HG03521 (cell line): Measurements from ENCODE around the gene LAMC1.

ENCODE experiments used
- ATAC-seq: cut with Tn5 transposase; IDR thresholded peaks from one replicate; pipeline ENCODE4 v1.9.1; 2021; ENCODE audit warnings: mild to moderate bottlenecking, moderate library complexity; ENCODE audit not compliant: unreplicated experiment

The LAMC1 gene

GRCh38 chr1:183180634-183181056, 157.4 kb downstream of the LAMC1 start:
- ATAC-seq: no peak

GRCh38 chr1:183185941-183186490, 162.8 kb downstream of the LAMC1 start, which contains the start of gene LAMC2:
Gene LAMC2, plus strand, starts transcription at chr1:183186264. Its CDS starts 89 bp downstream, at chr1:183186353.
- no peak for ATAC-seq

GRCh38 chr1:183186841-183187240, 163.6 kb downstream of the LAMC1 start:
- no peak for ATAC-seq

- no peak for ATAC-seq
Measured at GRCh38 chr1:183188240-183188639, 165.0 kb downstream of the LAMC1 start.

- no peak for ATAC-seq
Measured at GRCh38 chr1:183191833-183192232, 168.6 kb downstream of the LAMC1 start.

GRCh38 chr1:183193963-183194525, 170.8 kb downstream of the LAMC1 start:
- no peak for ATAC-seq

- ATAC-seq: peak; percentile 92
Measured at GRCh38 chr1:183194527-183195141, 171.4 kb downstream of the LAMC1 start.

GRCh38 chr1:183195142-183195574, 171.9 kb downstream of the LAMC1 start:
- ATAC-seq: peak; percentile 32
